Measurements from ENCODE around the gene LYRM9.
A peak's percentile ranks its signal among the peaks of the same experiment; 100 is the strongest.
"Not testable (repeated sequence)": the region's sequence is repeated elsewhere in the genome, so short reads cannot be mapped to it uniquely, and the experiment has no call there.

The LYRM9 gene

GRCh38 chr17:27892542-27892865, 661 bp downstream of the LYRM9 start:
- TF ChIP-seq, protein P1, sequence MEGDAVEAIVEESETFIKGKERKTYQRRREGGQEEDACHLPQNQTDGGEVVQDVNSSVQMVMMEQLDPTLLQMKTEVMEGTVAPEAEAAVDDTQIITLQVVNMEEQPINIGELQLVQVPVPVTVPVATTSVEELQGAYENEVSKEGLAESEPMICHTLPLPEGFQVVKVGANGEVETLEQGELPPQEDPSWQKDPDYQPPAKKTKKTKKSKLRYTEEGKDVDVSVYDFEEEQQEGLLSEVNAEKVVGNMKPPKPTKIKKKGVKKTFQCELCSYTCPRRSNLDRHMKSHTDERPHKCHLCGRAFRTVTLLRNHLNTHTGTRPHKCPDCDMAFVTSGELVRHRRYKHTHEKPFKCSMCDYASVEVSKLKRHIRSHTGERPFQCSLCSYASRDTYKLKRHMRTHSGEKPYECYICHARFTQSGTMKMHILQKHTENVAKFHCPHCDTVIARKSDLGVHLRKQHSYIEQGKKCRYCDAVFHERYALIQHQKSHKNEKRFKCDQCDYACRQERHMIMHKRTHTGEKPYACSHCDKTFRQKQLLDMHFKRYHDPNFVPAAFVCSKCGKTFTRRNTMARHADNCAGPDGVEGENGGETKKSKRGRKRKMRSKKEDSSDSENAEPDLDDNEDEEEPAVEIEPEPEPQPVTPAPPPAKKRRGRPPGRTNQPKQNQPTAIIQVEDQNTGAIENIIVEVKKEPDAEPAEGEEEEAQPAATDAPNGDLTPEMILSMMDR (IDR thresholded peaks at IDR 0.05; ENCODE audit: low read depth, low read length), result no peak
- DNase-seq (ENCODE audit: low read depth in 2 of 2), result no peak
- H3K4me3 ChIP-seq (replicated peaks in 1 of 2; ENCODE audit: low read depth in 2 of 2, low read length in 2 of 2), result peak overlapping the region; percentile 53 to 62

GRCh38 chr17:27891841-27892240, 1.3 kb downstream of the LYRM9 start:
- TF ChIP-seq, protein P1 (IDR thresholded peaks at IDR 0.05; ENCODE audit: low read depth, low read length), result no peak
- H3K4me3 ChIP-seq (replicated peaks in 1 of 2; ENCODE audit: low read depth in 2 of 2, low read length in 2 of 2), result no peak overlapping the region
- no peak for DNase-seq (ENCODE audit: low read depth in 2 of 2)

DNA sequence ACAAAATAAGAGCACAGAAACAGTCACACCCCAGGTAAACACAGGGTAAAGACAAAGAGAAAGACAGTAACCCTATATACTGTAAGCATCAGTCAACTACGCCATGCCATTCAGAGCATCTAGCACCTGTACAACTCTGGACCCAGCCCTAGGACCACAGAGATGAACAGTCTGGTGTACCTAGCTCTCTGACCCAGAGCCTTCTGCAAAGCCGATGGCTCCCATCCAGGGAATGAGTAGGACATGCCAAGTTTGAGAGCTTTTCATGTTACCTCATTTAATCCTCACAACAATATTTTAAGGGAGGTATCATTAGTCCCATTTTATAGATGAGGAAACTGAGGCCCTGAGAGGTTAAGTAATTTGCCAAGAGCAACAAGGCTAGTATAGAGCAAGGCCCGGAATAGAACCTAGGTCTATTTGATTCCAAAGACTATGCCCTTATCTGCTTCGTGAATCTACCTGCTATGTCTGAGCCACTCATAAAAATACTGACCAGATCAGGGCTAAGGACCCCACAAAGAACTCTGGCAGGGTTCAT, 3.4 kb downstream of the LYRM9 start:
- DNase-seq (ENCODE audit: low read depth in 2 of 2), result no peak

GRCh38 chr17:27888945-27889344, 4.2 kb downstream of the LYRM9 start:
- DNase-seq (ENCODE audit: low read depth in 2 of 2), result peak; percentile 12 to 35
- TF ChIP-seq, protein P1 (IDR thresholded peaks at IDR 0.05; ENCODE audit: low read depth, low read length), result no peak
- no peak overlapping the region for H3K4me3 ChIP-seq (replicated peaks in 1 of 2; ENCODE audit: low read depth in 2 of 2, low read length in 2 of 2)

More for the DNA sequence above, 3.4 kb downstream of the LYRM9 start:
- TF ChIP-seq, protein P1 (IDR thresholded peaks at IDR 0.05; ENCODE audit: low read depth, low read length), result no peak
- H3K4me3 ChIP-seq (replicated peaks in 1 of 2; ENCODE audit: low read depth in 2 of 2, low read length in 2 of 2), result no peak overlapping the region

DNA sequence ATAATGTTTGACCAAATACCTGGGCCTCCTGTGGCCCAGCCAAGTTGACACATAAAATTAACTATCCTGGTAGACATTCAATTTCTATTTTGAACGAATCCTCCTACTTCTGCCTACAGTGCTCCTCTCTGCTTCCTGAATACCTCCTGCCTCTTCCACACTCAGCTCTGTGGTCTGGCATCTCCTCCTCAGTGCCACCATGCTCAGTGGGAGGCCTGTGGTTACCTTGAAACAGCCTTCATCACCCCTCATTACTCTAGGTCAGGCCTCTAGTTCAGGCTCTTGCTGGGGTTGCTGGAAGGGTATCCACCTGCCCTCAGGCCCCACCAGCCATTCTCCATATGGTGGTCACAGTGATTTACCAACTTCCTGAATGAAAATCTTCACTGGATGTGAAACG, 5.1 kb downstream of the LYRM9 start:
- DNase-seq (ENCODE audit: low read depth in 2 of 2), result no peak
- H3K4me3 ChIP-seq (replicated peaks in 1 of 2; ENCODE audit: low read depth in 2 of 2, low read length in 2 of 2), result no peak overlapping the region
- TF ChIP-seq, protein P1 (IDR thresholded peaks at IDR 0.05; ENCODE audit: low read depth, low read length), result no peak

DNA sequence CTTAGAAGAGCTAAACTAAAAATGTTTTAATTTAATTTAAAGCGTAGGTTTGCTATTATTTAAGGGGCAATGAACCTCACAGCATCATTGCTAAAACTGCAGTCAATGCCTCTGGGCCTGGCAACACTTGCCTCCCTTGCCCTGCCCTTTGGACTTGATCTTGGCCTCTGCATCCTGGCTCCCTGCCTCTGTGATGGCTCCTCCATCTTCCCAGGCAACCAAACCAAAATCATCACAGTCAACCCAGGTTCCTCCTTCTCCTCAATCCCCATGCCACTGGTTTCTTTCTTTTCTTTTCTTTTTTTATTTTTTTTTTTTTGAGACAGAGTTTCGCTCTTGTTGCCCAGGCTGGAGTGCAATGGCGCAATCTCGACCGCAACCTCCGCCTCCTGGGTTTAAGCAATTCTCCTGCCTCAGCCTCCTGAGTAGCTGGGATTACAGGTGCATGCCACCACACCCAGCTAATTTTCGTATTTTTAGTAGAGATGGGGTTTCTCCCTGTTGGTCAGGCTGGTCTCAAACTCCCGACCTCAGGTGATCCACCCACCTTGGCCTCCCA, 6.7 kb downstream of the LYRM9 start:
- DNase-seq (ENCODE audit: low read depth in 2 of 2), result not testable (repeated sequence)

DNA sequence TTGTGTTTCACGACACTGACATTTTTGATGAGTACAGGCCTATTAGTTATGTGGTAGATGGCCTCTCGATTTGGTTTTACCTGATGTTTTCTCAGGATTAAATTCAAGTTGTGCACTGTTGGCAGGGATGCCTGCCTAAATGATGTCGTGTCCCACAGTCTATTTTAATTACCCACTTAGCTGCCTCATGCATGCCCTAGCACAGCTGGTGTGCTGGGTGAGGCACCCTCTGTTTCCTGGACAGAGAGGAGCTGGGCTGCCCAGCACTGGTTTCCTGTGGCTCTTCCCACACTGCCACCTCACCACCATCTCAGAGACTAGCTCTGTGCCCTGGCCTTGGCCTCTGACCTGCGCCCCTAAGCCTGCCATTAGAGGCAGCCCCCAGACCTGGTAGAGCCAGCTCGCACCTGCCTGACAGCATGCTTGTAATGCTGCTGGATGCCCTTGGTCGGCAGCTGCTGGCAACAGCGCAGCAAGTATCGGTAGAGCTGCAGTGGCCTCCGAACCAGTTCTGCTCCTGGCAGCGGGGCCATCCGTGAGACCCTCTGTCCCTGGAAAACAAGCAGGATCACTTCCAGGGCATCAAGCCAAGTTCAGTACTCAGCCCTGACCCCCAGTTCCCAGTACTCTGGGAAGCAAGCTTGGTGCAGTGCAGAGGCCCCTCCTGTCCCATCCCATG, 10.9 kb downstream of the LYRM9 start:
- TF ChIP-seq, protein P1 (IDR thresholded peaks at IDR 0.05; ENCODE audit: low read depth, low read length), result no peak
- no peak overlapping the region for H3K4me3 ChIP-seq (replicated peaks in 1 of 2; ENCODE audit: low read depth in 2 of 2, low read length in 2 of 2)
- no peak for DNase-seq (ENCODE audit: low read depth in 2 of 2)

More for the DNA sequence above, 6.7 kb downstream of the LYRM9 start:
- H3K4me3 ChIP-seq (replicated peaks in 1 of 2; ENCODE audit: low read depth in 2 of 2, low read length in 2 of 2), result not testable (repeated sequence)

Measured in cardiac fibroblast (primary cell).